ENCODE results near the gene ZBP1.

The ZBP1 gene

GRCh38 chr20:57570145-57570850, 49.9 kb downstream of the ZBP1 start:
- DNase-seq (ENCODE audit: low spot score): no peak

GRCh38 chr20:57568960-57569359, 51.3 kb downstream of the ZBP1 start:
- no peak for DNase-seq (ENCODE audit: low spot score)

GRCh38 chr20:57568088-57568896, 51.9 kb downstream of the ZBP1 start:
- no peak for DNase-seq (ENCODE audit: low spot score)

GRCh38 chr20:57567471-57568079, 52.7 kb downstream of the ZBP1 start:
- no peak for DNase-seq (ENCODE audit: low spot score)

GRCh38 chr20:57566803-57567459, 53.3 kb downstream of the ZBP1 start:
- DNase-seq (ENCODE audit: low spot score): no peak

- no peak for DNase-seq (ENCODE audit: low spot score)
Measured at GRCh38 chr20:57566399-57566798, 53.8 kb downstream of the ZBP1 start.

GRCh38 chr20:57564951-57565642, 55.1 kb downstream of the ZBP1 start:
- no peak for DNase-seq (ENCODE audit: low spot score)

GRCh38 chr20:57564180-57564802, 55.9 kb downstream of the ZBP1 start:
- no peak for DNase-seq (ENCODE audit: low spot score)

GRCh38 chr20:57563522-57563921, 56.7 kb downstream of the ZBP1 start:
- DNase-seq (ENCODE audit: low spot score): no peak

GRCh38 chr20:57562541-57563465, 57.4 kb downstream of the ZBP1 start:
- no peak for DNase-seq (ENCODE audit: low spot score)

- DNase-seq (ENCODE audit: low spot score): no peak
Measured at GRCh38 chr20:57561356-57562279, 58.6 kb downstream of the ZBP1 start.

GRCh38 chr20:57560554-57561355, 59.5 kb downstream of the ZBP1 start, which contains the start of gene PCK1:
Gene PCK1, plus strand, starts transcription at chr20:57561110. Its CDS starts 302 bp downstream, at chr20:57561412.
- no peak for DNase-seq (ENCODE audit: low spot score)

- no peak for DNase-seq (ENCODE audit: low spot score)
Measured at GRCh38 chr20:57559658-57560553, 60.3 kb downstream of the ZBP1 start.

- DNase-seq (ENCODE audit: low spot score): no peak
Measured at GRCh38 chr20:57559289-57559634, 61.0 kb downstream of the ZBP1 start.

GRCh38 chr20:57558614-57559288, 61.5 kb downstream of the ZBP1 start:
- DNase-seq (ENCODE audit: low spot score): no peak

- no peak for DNase-seq (ENCODE audit: low spot score)
Measured at GRCh38 chr20:57557926-57558613, 62.2 kb downstream of the ZBP1 start.

Data from CD4-positive, alpha-beta T cell treated with Interleukin-2 at 100 ng/mL for 4 hours (primary cell).